Keratinocyte (primary cell): ENCODE results near the gene WNK2. TPM values are rescaled to one million over a fixed set of nuclear protein-coding genes. Genes with fewer than 3 reads are reported as not detected.

Source experiments
- DNase-seq: peaks from one replicate; pipeline ENCODE4 v3.0.0-alpha.2; 2011; ENCODE audit warnings: low read depth, missing footprints, low spot score
- FAIRE-seq: peaks from 2 replicates; lab custom pipeline; 2011; peaks lifted over from hg19 to GRCh38; lab: Jason Lieb, UNC
- H2AFZ ChIP-seq: 2 replicates; pipeline ENCODE4 v1.6.0; 2012; ENCODE audit warnings: low read length, control low read depth, inconsistent platforms; ENCODE audit not compliant: control insufficient read depth
- H3K27ac ChIP-seq: 2 replicates; pipeline ENCODE4 v1.5.1; 2011; ENCODE audit warnings: low read length; ENCODE audit not compliant: control insufficient read depth, insufficient read depth
- H3K27me3 ChIP-seq: 3 replicates; pipeline ENCODE4 v1.6.0; 2011; ENCODE audit warnings: low read length; ENCODE audit not compliant: control insufficient read depth, insufficient read depth; ENCODE audit errors: extremely low read depth
- H3K36me3 ChIP-seq, 2 experiments: 2 replicates in 1 of 2; 3 replicates in 1 of 2; pipeline ENCODE4 v1.5.1; 2011; ENCODE audit warnings: low read length in 2 of 2, mild to moderate bottlenecking in 1 of 2; ENCODE audit not compliant: control insufficient read depth in 2 of 2, insufficient read depth in 2 of 2; ENCODE audit errors: extremely low read depth in 1 of 2
- H3K4me1 ChIP-seq: 3 replicates; pipeline ENCODE4 v1.5.1; 2011; ENCODE audit warnings: low read length; ENCODE audit not compliant: control insufficient read depth, insufficient read depth; ENCODE audit errors: extremely low read depth
- H3K4me2 ChIP-seq: 3 replicates; pipeline ENCODE4 v1.6.0; 2011; ENCODE audit warnings: low read depth, low read length; ENCODE audit not compliant: control insufficient read depth, insufficient read depth; ENCODE audit errors: extremely low read depth
- H3K4me3 ChIP-seq, 3 experiments: fragments of 200-600 bp in 1 of 3; sonication (generic) in 1 of 3; 2 replicates in 2 of 3; 3 replicates in 1 of 3; pipeline ENCODE4 v1.5.1; 2011 to 2016; ENCODE audit warnings: low read length in 3 of 3, mild to moderate bottlenecking in 3 of 3, control low read depth in 2 of 3, inconsistent platforms in 1 of 3, low read depth in 1 of 3, mixed read lengths in 1 of 3, mixed run types in 1 of 3, moderate library complexity in 1 of 3; ENCODE audit not compliant: control insufficient read depth in 2 of 3, insufficient read depth in 2 of 3; ENCODE audit errors: extremely low read depth in 1 of 3
- H3K79me2 ChIP-seq: 2 replicates; pipeline ENCODE4 v1.6.0; 2012; ENCODE audit warnings: low read length; ENCODE audit not compliant: control insufficient read depth, insufficient read depth
- H3K9ac ChIP-seq: 3 replicates; pipeline ENCODE4 v1.6.0; 2011; ENCODE audit warnings: low read length; ENCODE audit not compliant: control insufficient read depth, insufficient read depth; ENCODE audit errors: extremely low read depth
- H3K9me1 ChIP-seq: 3 replicates; pipeline ENCODE4 v1.6.0; 2011; ENCODE audit warnings: low read length; ENCODE audit not compliant: control insufficient read depth, insufficient read depth; ENCODE audit errors: extremely low read depth
- H3K9me3 ChIP-seq: 2 replicates; pipeline ENCODE4 v1.5.1; 2012; ENCODE audit warnings: low read depth, low read length; ENCODE audit not compliant: control insufficient read depth
- H4K20me1 ChIP-seq: 3 replicates; pipeline ENCODE4 v1.6.0; 2011; ENCODE audit warnings: low read length; ENCODE audit not compliant: control insufficient read depth, insufficient read depth; ENCODE audit errors: extremely low read depth
- EZH2 ChIP-seq: IDR thresholded peaks from one replicate; pipeline ENCODE4 v1.6.1; 2012; ENCODE audit warnings: inconsistent platforms, mild to moderate bottlenecking, low read length, moderate library complexity
- dilution Hi-C: fragments of 300-500 bp; cut with MboI; formaldehyde crosslinking; loops from one replicate; pipeline ENCODE4 v1.7.0; 2020; ENCODE audit warnings: low sequenced_read_pairs; ENCODE audit not compliant: extremely low pct_ligation_motif_present
- polyA plus RNA-seq, 5 experiments: library from polyadenylated mRNA; depleted of rRNA in 3 of 5; stranded (reverse) in 3 of 5; stranded (forward) in 1 of 5; unstranded in 1 of 5; fragments of >200 nt; gene quantifications; 1 replicate in 1 of 5; 2 replicates in 3 of 5; 3 replicates in 1 of 5; pipeline versions ENCODE4 v1.2.1 to v1.2.3, GENCODE V29; 2011 to 2012; ENCODE audit warnings: missing spikeins in 2 of 5, low read depth in 1 of 5, low replicate concordance in 1 of 5
- TF ChIP-seq, protein P1 (sequence below), 3 experiments: IDR thresholded peaks in 1 of 3; conservative IDR thresholded peaks in 1 of 3; optimal IDR thresholded peaks in 1 of 3; 2 replicates in 2 of 3; 3 replicates in 1 of 3; pipeline versions ENCODE3 to v1.5.1; 2011; ENCODE audit warnings: low read length in 3 of 3, mild to moderate bottlenecking in 3 of 3, moderate library complexity in 2 of 3, control low read depth in 1 of 3, inconsistent platforms in 1 of 3; ENCODE audit not compliant: insufficient read depth in 2 of 3; ENCODE audit errors: extremely low read depth in 1 of 3

The WNK2 gene
- polyA plus RNA-seq, 1 donor (not counting 4 experiments of a cell fraction or from before 2014, with no cell fraction given) = not detected

DNA sequence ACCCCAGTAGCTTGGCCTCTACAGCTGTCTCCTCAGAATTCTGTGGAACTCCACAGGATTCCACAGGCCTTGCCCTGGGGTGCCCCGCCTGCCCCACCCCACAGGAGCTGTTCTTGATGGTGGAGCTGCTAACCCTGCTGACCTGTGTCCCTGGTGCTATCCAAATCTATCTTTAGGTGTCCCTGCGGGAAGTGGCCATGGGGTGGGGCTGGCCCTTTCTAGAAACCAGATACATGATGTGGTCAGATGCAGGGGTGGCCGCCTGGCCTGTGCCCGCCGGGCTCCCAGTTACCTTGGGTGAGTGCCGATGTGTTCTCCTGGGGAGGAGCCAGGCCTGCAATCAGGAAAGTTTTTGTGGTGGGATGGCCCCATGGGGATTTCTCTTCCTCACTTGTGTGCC is 34.2 kb downstream of the WNK2 start:
- Histone ChIP-seq H3K4me3 (no peak overlapping the region), H4K20me1 (peaks cover 4% of the 10 kb centered on the region), H3K4me1 (peaks cover 4% of the 10 kb centered on the region), H3K27ac (no peak overlapping the region), H2AFZ (no peak overlapping the region), H3K9ac (no peak overlapping the region), H3K4me2 (no peak overlapping the region), H3K9me1 (peaks cover 3% of the 10 kb centered on the region), H3K9me3 (no peaks in the 10 kb centered on the region), H3K79me2 (no peaks in the 10 kb centered on the region), H3K27me3 (peaks cover 4% of the 10 kb centered on the region), H3K36me3 (no peaks in the 10 kb centered on the region)
- FAIRE-seq (no peak), DNase-seq (no peak)
- dilution Hi-C loops = no loop called here
- TF ChIP-seq, protein P1, sequence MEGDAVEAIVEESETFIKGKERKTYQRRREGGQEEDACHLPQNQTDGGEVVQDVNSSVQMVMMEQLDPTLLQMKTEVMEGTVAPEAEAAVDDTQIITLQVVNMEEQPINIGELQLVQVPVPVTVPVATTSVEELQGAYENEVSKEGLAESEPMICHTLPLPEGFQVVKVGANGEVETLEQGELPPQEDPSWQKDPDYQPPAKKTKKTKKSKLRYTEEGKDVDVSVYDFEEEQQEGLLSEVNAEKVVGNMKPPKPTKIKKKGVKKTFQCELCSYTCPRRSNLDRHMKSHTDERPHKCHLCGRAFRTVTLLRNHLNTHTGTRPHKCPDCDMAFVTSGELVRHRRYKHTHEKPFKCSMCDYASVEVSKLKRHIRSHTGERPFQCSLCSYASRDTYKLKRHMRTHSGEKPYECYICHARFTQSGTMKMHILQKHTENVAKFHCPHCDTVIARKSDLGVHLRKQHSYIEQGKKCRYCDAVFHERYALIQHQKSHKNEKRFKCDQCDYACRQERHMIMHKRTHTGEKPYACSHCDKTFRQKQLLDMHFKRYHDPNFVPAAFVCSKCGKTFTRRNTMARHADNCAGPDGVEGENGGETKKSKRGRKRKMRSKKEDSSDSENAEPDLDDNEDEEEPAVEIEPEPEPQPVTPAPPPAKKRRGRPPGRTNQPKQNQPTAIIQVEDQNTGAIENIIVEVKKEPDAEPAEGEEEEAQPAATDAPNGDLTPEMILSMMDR (optimal IDR thresholded peaks at IDR 0.05 in 1 of 3, IDR thresholded peaks at IDR 0.05 in 1 of 3, conservative IDR thresholded peaks at IDR 0.05 in 1 of 3; ENCODE audit: extremely low read depth in 1 of 3, insufficient read depth in 2 of 3, low read length in 3 of 3) = no peak
- TF ChIP-seq EZH2 = no peak

DNA sequence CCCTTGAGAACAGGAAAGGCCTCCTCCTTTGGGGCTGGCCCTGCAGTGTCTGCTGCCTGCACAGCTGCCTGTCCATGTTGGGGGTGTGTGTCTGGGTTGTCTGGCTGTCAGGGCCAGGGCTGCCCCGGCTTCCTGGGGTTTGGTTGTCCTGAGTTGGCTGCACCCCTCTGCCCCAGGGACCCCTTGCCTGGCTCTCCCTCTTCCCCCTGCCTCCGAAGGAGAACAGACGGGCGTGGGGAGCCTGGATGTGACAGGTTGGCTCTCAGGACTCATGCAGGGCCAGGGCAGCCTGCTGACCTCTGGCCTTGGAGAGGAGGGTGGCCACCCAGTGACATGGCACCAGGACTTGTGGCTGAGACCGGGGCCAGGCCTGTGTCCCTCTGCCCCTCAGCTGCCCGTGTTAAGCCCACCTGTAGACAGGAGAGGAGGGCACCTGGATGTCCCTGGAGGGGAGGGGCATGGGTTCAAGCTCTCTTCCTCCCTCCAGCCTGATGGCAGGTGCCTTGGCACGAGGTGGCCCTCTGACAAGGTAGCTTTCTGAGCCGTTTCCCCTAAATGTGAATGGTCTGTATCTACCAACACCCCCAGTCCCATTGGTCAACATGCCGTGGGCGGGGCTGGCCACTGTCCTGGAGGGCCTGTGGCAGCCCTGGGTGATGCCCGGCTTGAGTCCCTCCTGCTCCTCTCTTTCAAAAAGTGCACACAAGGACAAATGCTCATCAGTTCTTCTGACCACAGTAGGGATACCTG is 34.9 kb downstream of the WNK2 start:
- no peaks in the 10 kb centered on the region for H3K36me3 ChIP-seq
- DNase-seq = no peak
- peaks cover 4% of the 10 kb centered on the region for H3K27me3 ChIP-seq
- H3K4me1 ChIP-seq = peaks cover 11% of the 10 kb centered on the region
- no peak overlapping the region for H3K27ac ChIP-seq
- H3K4me3 ChIP-seq = no peak overlapping the region
- H3K4me2 ChIP-seq = no peak overlapping the region
- H4K20me1 ChIP-seq = peaks cover 7% of the 10 kb centered on the region
- H3K9me3 ChIP-seq = no peaks in the 10 kb centered on the region
- H3K9ac ChIP-seq = no peak overlapping the region
- dilution Hi-C loops = no loop called here
- H3K9me1 ChIP-seq = peaks cover 3% of the 10 kb centered on the region
- no peak for FAIRE-seq
- no peak for TF ChIP-seq EZH2
- TF ChIP-seq, protein P1 (optimal IDR thresholded peaks at IDR 0.05 in 1 of 3, IDR thresholded peaks at IDR 0.05 in 1 of 3, conservative IDR thresholded peaks at IDR 0.05 in 1 of 3; ENCODE audit: extremely low read depth in 1 of 3, insufficient read depth in 2 of 3, low read length in 3 of 3) = no peak
- no peak overlapping the region for H2AFZ ChIP-seq
- H3K79me2 ChIP-seq = no peaks in the 10 kb centered on the region
